Adipocyte (in vitro differentiated cells): ENCODE measurements around the gene TMEM120B.

ENCODE experiments used
- DNase-seq: peaks from one replicate; pipeline ENCODE4 v3.0.0-alpha.2; 2015; ENCODE audit warnings: low read depth
- H3K27me3 ChIP-seq: replicated peaks from 2 replicates; pipeline ENCODE4 v1.7.0; 2013; ENCODE audit warnings: mild to moderate bottlenecking, low read length, moderate library complexity; ENCODE audit not compliant: control insufficient read depth, insufficient read depth
- H3K36me3 ChIP-seq: 2 replicates; pipeline ENCODE4 v1.7.0; 2013; ENCODE audit warnings: low read length, mild to moderate bottlenecking, moderate library complexity; ENCODE audit not compliant: control insufficient read depth, insufficient read depth, severe bottlenecking
- H3K4me1 ChIP-seq: 2 replicates; pipeline ENCODE4 v1.7.0; 2013; ENCODE audit warnings: mild to moderate bottlenecking, low read length, moderate library complexity; ENCODE audit not compliant: control insufficient read depth, insufficient read depth
- H3K4me3 ChIP-seq: 2 replicates; pipeline ENCODE4 v1.7.0; 2013; ENCODE audit warnings: mild to moderate bottlenecking, low read length, moderate library complexity
- H3K9ac ChIP-seq: 2 replicates; pipeline ENCODE4 v1.7.0; 2013; ENCODE audit warnings: mild to moderate bottlenecking, low read length, moderate library complexity
- H3K9me3 ChIP-seq: 2 replicates; pipeline ENCODE4 v1.7.0; 2013; ENCODE audit warnings: mild to moderate bottlenecking, low read length, moderate library complexity; ENCODE audit not compliant: control insufficient read depth

The TMEM120B gene

GRCh38 chr12:121828826-121829225, 116.3 kb downstream of the TMEM120B start:
- H3K9ac ChIP-seq = no peak overlapping the region
- no peaks in the 10 kb centered on the region for H3K27me3 ChIP-seq
- no peak for DNase-seq
- H3K4me1 ChIP-seq = no peaks in the 10 kb centered on the region
- no peak overlapping the region for H3K4me3 ChIP-seq
- H3K36me3 ChIP-seq = peaks cover 53% of the 10 kb centered on the region
- H3K9me3 ChIP-seq = no peaks in the 10 kb centered on the region

GRCh38 chr12:121829250-121829918, 116.8 kb downstream of the TMEM120B start:
- DNase-seq = no peak
- H3K27me3 ChIP-seq = no peaks in the 10 kb centered on the region
- no peak overlapping the region for H3K4me3 ChIP-seq
- H3K9me3 ChIP-seq = no peaks in the 10 kb centered on the region
- H3K9ac ChIP-seq = no peak overlapping the region
- peaks cover 48% of the 10 kb centered on the region for H3K36me3 ChIP-seq
- no peaks in the 10 kb centered on the region for H3K4me1 ChIP-seq

- no peaks in the 10 kb centered on the region for H3K9me3 ChIP-seq
- DNase-seq = no peak
- H3K9ac ChIP-seq = no peak overlapping the region
- no peaks in the 10 kb centered on the region for H3K4me1 ChIP-seq
- H3K4me3 ChIP-seq = no peak overlapping the region
- no peaks in the 10 kb centered on the region for H3K27me3 ChIP-seq
- H3K36me3 ChIP-seq = peaks cover 48% of the 10 kb centered on the region
Observed at GRCh38 chr12:121830134-121830533, 117.6 kb downstream of the TMEM120B start.

- Histone ChIP-seq H3K27me3 (no peaks in the 10 kb centered on the region), H3K36me3 (peaks cover 48% of the 10 kb centered on the region), H3K9me3 (no peaks in the 10 kb centered on the region), H3K4me3 (no peak overlapping the region), H3K4me1 (no peaks in the 10 kb centered on the region), H3K9ac (no peak overlapping the region)
- DNase-seq = no peak
Observed at GRCh38 chr12:121830588-121831265, 118.2 kb downstream of the TMEM120B start.
